PC-9 (cell line): ENCODE measurements around the gene RASA1. TPM values are rescaled to one million over a fixed set of nuclear protein-coding genes. Genes with fewer than 3 reads are reported as not detected.

Experiments
- BruUV-seq: library from RNA; stranded (reverse); fragments of 400-500 nt; replicated peaks from 2 replicates; lab custom pipeline; 2021; lab: Mats Ljungman, UMichigan
- CTCF ChIA-PET: fragments of 300-600 bp; sonication (Branson Sonifier 250); formaldehyde crosslinking; loops from one replicate; lab custom pipeline; 2022; ENCODE audit warnings: antibody characterized with exemption; lab: Charles Lee
- POLR2A ChIA-PET: fragments of 300-600 bp; sonication (Branson Sonifier 250); formaldehyde crosslinking; loops from one replicate; lab custom pipeline; 2022; ENCODE audit warnings: antibody characterized with exemption; ENCODE audit not compliant: unreplicated experiment; lab: Charles Lee
- DNase-seq, 2 experiments: peaks; one replicate each; pipeline versions ENCODE4 v3.0.0 to v3.0.0-alpha.2; 2015 to 2022; ENCODE audit warnings: mixed read lengths in 1 of 2
- H2AFZ ChIP-seq: fragments of 200-600 bp; sonication (generic); 2 replicates; pipeline ENCODE4 v1.8.1; 2017; ENCODE audit warnings: antibody characterized with exemption
- H3F3A ChIP-seq: fragments of 200-600 bp; sonication (generic); 2 replicates; pipeline ENCODE4 v1.8.1; 2017; ENCODE audit warnings: antibody characterized with exemption, mild to moderate bottlenecking, low read depth; ENCODE audit not compliant: insufficient read depth
- H3K27ac ChIP-seq: fragments of 200-600 bp; sonication (generic); 2 replicates; pipeline ENCODE4 v1.6.1; 2016; ENCODE audit warnings: mixed run types
- H3K27me3 ChIP-seq: fragments of 200-600 bp; sonication (generic); 2 replicates; pipeline ENCODE4 v1.6.1; 2016; ENCODE audit warnings: low read depth, mixed run types; ENCODE audit not compliant: insufficient read depth
- H3K36me3 ChIP-seq: fragments of 200-600 bp; sonication (generic); 2 replicates; pipeline ENCODE4 v1.6.1; 2016; ENCODE audit warnings: low read depth, mixed run types
- H3K4me1 ChIP-seq: fragments of 200-600 bp; sonication (generic); replicated peaks from 2 replicates; pipeline ENCODE4 v1.6.1; 2016; ENCODE audit warnings: mixed run types; ENCODE audit not compliant: insufficient read depth
- H3K4me2 ChIP-seq: fragments of 200-600 bp; sonication (generic); 2 replicates; pipeline ENCODE4 v1.6.1; 2017; ENCODE audit warnings: mixed run types
- H3K4me3 ChIP-seq: fragments of 200-600 bp; sonication (generic); 2 replicates; pipeline ENCODE4 v1.6.1; 2016; ENCODE audit warnings: mixed run types
- H3K79me2 ChIP-seq: fragments of 200-600 bp; sonication (generic); 2 replicates; pipeline ENCODE4 v1.6.1; 2017; ENCODE audit warnings: low read depth, mixed run types
- H3K9me2 ChIP-seq: fragments of 200-600 bp; sonication (generic); 2 replicates; pipeline ENCODE4 v1.8.1; 2017; ENCODE audit warnings: mild to moderate bottlenecking; ENCODE audit not compliant: insufficient read depth
- H3K9me3 ChIP-seq: fragments of 200-600 bp; sonication (generic); 2 replicates; pipeline ENCODE4 v1.8.1; 2016; ENCODE audit warnings: low read depth; ENCODE audit not compliant: insufficient read depth
- H4K20me1 ChIP-seq: fragments of 200-600 bp; sonication (generic); 2 replicates; pipeline ENCODE4 v1.8.1; 2017; ENCODE audit not compliant: insufficient read depth
- CTCF ChIP-seq: fragments of 200-600 bp; sonication (generic); conservative IDR thresholded peaks from 2 replicates; pipeline ENCODE4 v1.6.1; 2017; ENCODE audit warnings: mixed run types, antibody characterized with exemption, mild to moderate bottlenecking, moderate library complexity
- EZH2 ChIP-seq: fragments of 200-600 bp; sonication (generic); IDR thresholded peaks from 2 replicates; pipeline ENCODE4 v1.8.0; 2017; ENCODE audit warnings: antibody characterized with exemption, low read depth
- intact Hi-C: fragments of 100-400 bp; cut with micrococcal nuclease; formaldehyde crosslinking; loops from one replicate; pipeline ENCODE4 v1.10.0; 2022; ENCODE audit not compliant: unreplicated experiment
- total RNA-seq: library from RNA; stranded (reverse); gene quantifications from 2 replicates; pipeline ENCODE4 v1.2.3, GENCODE V29; 2021

RASA1 gene
- total RNA-seq, 1 experiment from 2014 or later, result 66.6 TPM

- Histone ChIP-seq H3K27me3 (no peaks in the 10 kb centered on the region), H3K9me2 (no peaks in the 10 kb centered on the region; the same call in 1 of the 2 replicates), H2AFZ (no peak overlapping the region), H3K9me3 (no peaks in the 10 kb centered on the region), H3K79me2 (no peaks in the 10 kb centered on the region), H4K20me1 (no peaks in the 10 kb centered on the region; the same call in 1 of the 2 replicates), H3K36me3 (peaks cover 18% of the 10 kb centered on the region; the same call in 1 of the 2 replicates), H3K4me2 (no peak overlapping the region), H3K4me1 (no peaks in the 10 kb centered on the region), H3K4me3 (no peak overlapping the region), H3F3A (peaks cover 8% of the 10 kb centered on the region; the same call in 1 of the 2 replicates), H3K27ac (no peak overlapping the region)
- DNase-seq, result no peak
- TF ChIP-seq CTCF (no peak), EZH2 (no peak)
- ChIA-PET CTCF (no interaction called here), POLR2A (interaction anchor here (0.7 kb wide), 1 partner anchor 35 kb away, joined by 4 read pairs; no protein-coding TSS in a partner anchor)
- intact Hi-C loops, result loop anchor here (10.0 kb wide), 1 partner anchor 294 kb away; no protein-coding TSS in a partner anchor
- no TSS peak for BruUV-seq
Observed at GRCh38 chr5:87368601-87369000, 100.9 kb downstream of the RASA1 start.

DNA sequence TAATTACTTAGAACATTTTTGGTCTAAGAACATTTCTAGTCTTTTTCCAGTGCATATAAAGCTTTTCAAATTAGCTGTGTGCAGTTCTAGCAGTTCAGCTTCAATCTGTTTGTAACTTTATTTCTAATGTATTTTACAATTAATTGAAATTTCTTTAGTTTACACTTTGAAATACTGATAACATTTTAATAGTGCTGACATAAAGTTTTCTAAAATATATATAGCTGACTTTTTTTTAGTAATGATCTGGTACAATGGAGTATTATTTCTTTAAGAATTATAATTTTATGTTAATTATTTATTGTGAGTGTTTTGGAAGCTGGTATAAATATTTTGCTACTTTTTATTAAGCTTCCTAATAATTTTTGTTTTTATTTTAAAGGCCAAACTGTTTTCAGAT, 101.7 kb downstream of the RASA1 start:
- Histone ChIP-seq H3F3A (peaks cover 8% of the 10 kb centered on the region; the same call in 1 of the 2 replicates), H4K20me1 (no peaks in the 10 kb centered on the region; the same call in 1 of the 2 replicates), H2AFZ (no peak overlapping the region), H3K4me3 (no peak overlapping the region), H3K4me1 (no peaks in the 10 kb centered on the region), H3K27ac (no peak overlapping the region; the same call in 1 of the 2 replicates), H3K9me3 (no peaks in the 10 kb centered on the region), H3K36me3 (peaks cover 19% of the 10 kb centered on the region; the same call in 1 of the 2 replicates), H3K79me2 (no peaks in the 10 kb centered on the region), H3K27me3 (no peaks in the 10 kb centered on the region), H3K4me2 (no peak overlapping the region), H3K9me2 (no peaks in the 10 kb centered on the region; the same call in 1 of the 2 replicates)
- intact Hi-C loops, result loop anchor here (10.0 kb wide), 1 partner anchor 295 kb away; no protein-coding TSS in a partner anchor
- TF ChIP-seq EZH2 (no peak), CTCF (no peak)
- ChIA-PET CTCF (no interaction called here), POLR2A (interaction anchor here (0.5 to 0.6 kb wide), 2 partner anchors 152 to 159 kb away, joined by 3 read pairs; no protein-coding TSS in a partner anchor)
- DNase-seq, result no peak
- no TSS peak for BruUV-seq

GRCh38 chr5:87372705-87373104, 105.0 kb downstream of the RASA1 start:
- no peak for TF ChIP-seq EZH2
- TF ChIP-seq CTCF, result no peak
- H3K9me3 ChIP-seq, result no peaks in the 10 kb centered on the region
- H3K79me2 ChIP-seq, result no peaks in the 10 kb centered on the region
- H3F3A ChIP-seq, result peaks cover 9% of the 10 kb centered on the region; the same call in 1 of the 2 replicates
- H3K4me3 ChIP-seq, result no peak overlapping the region
- no peaks in the 10 kb centered on the region; the same call in 1 of the 2 replicates for H3K9me2 ChIP-seq
- no peak for DNase-seq
- POLR2A ChIA-PET, result no interaction called here
- H3K27me3 ChIP-seq, result no peaks in the 10 kb centered on the region
- no peaks in the 10 kb centered on the region; the same call in none of the 2 replicates for H4K20me1 ChIP-seq
- CTCF ChIA-PET, result no interaction called here
- BruUV-seq, result no TSS peak
- H3K36me3 ChIP-seq, result peaks cover 23% of the 10 kb centered on the region; the same call in 1 of the 2 replicates
- intact Hi-C loops, result no loop called here
- no peak overlapping the region for H3K27ac ChIP-seq
- no peak overlapping the region for H2AFZ ChIP-seq
- H3K4me2 ChIP-seq, result no peak overlapping the region
- H3K4me1 ChIP-seq, result no peaks in the 10 kb centered on the region
